OCI-LY7 (cell line): Measurements from ENCODE around the gene MICAL3. TPM values are rescaled to one million over a fixed set of nuclear protein-coding genes. Genes with fewer than 3 reads are reported as not detected.

Experiments
- BruUV-seq: library from RNA; stranded (reverse); fragments of 400-500 nt; replicated peaks from 2 replicates; lab custom pipeline; 2021; lab: Mats Ljungman, UMichigan
- CTCF ChIA-PET: fragments of 300-600 bp; sonication (Branson Sonifier 250); formaldehyde crosslinking; loops from one replicate; lab custom pipeline; 2022; ENCODE audit warnings: antibody characterized with exemption; ENCODE audit not compliant: unreplicated experiment; lab: Charles Lee
- POLR2A ChIA-PET: fragments of 300-600 bp; sonication (Branson Sonifier 250); formaldehyde crosslinking; loops from one replicate; lab custom pipeline; 2022; ENCODE audit warnings: antibody characterized with exemption; lab: Charles Lee
- DNase-seq: peaks from one replicate; pipeline ENCODE4 v3.0.0-alpha.2; 2015; ENCODE audit warnings: low spot score
- H2AFZ ChIP-seq: fragments of 200-600 bp; sonication (generic), shearing (Covaris generic); 2 replicates; pipeline ENCODE4 v1.6.1; 2014; ENCODE audit warnings: mild to moderate bottlenecking, antibody characterized with exemption, low read length, moderate library complexity
- H3K27ac ChIP-seq: fragments of 200-600 bp; sonication (generic); 2 replicates; pipeline ENCODE4 v1.5.1; 2014; ENCODE audit warnings: mixed run types, low read depth, mild to moderate bottlenecking, moderate library complexity, low read length, inconsistent platforms; ENCODE audit not compliant: poor library complexity, severe bottlenecking
- H3K36me3 ChIP-seq: fragments of 200-600 bp; sonication (generic); 2 replicates; pipeline ENCODE4 v1.6.1; 2014; ENCODE audit warnings: mild to moderate bottlenecking, antibody characterized with exemption, low read length, moderate library complexity, mixed read lengths; ENCODE audit not compliant: insufficient read depth
- H3K4me1 ChIP-seq: fragments of 200-600 bp; sonication (generic); 2 replicates; pipeline ENCODE4 v1.5.1; 2014; ENCODE audit warnings: mild to moderate bottlenecking, low read length; ENCODE audit not compliant: insufficient read depth, poor library complexity, severe bottlenecking
- H3K4me2 ChIP-seq: fragments of 200-600 bp; sonication (generic); 2 replicates; pipeline ENCODE4 v1.6.1; 2014; ENCODE audit warnings: mild to moderate bottlenecking, low read length
- H3K4me3 ChIP-seq: fragments of 200-600 bp; sonication (generic); 2 replicates; pipeline ENCODE4 v1.5.1; 2014; ENCODE audit warnings: mild to moderate bottlenecking, low read depth, low read length; ENCODE audit not compliant: poor library complexity, severe bottlenecking
- H3K79me2 ChIP-seq: fragments of 200-600 bp; sonication (generic); 2 replicates; pipeline ENCODE4 v1.6.1; 2016; ENCODE audit warnings: low read depth, mild to moderate bottlenecking, low read length, moderate library complexity, mixed read lengths; ENCODE audit not compliant: insufficient read depth
- H3K9me2 ChIP-seq: fragments of 200-600 bp; sonication (generic); 2 replicates; pipeline ENCODE4 v1.6.1; 2016; ENCODE audit warnings: mild to moderate bottlenecking, low read length, mixed read lengths; ENCODE audit not compliant: insufficient read depth
- H3K9me3 ChIP-seq: fragments of 200-600 bp; sonication (generic); 2 replicates; pipeline ENCODE4 v1.6.1; 2014; ENCODE audit warnings: mild to moderate bottlenecking, mixed run types, low read length, mixed read lengths
- H4K20me1 ChIP-seq: fragments of 200-600 bp; sonication (generic); 2 replicates; pipeline ENCODE4 v1.6.1; 2014; ENCODE audit warnings: mild to moderate bottlenecking, antibody characterized with exemption, low read length, moderate library complexity, mixed read lengths; ENCODE audit not compliant: insufficient read depth
- EZH2phosphoT487 ChIP-seq: fragments of 200-600 bp; sonication (generic); IDR thresholded peaks from 2 replicates; pipeline ENCODE4 v1.6.1; 2018; ENCODE audit warnings: low read depth, borderline replicate concordance, mild to moderate bottlenecking, mixed run types, antibody characterized with exemption, low read length, moderate library complexity, mixed read lengths
- intact Hi-C: fragments of 100-400 bp; cut with micrococcal nuclease; formaldehyde crosslinking; loops from one replicate; pipeline ENCODE4 v1.10.0; 2022; ENCODE audit not compliant: unreplicated experiment
- total RNA-seq, 2 experiments: library from RNA; depleted of rRNA in 1 of 2; stranded (reverse); fragments of >200 nt in 1 of 2; shearing (Covaris generic) in 1 of 2; gene quantifications; 2 replicates each; pipeline ENCODE4 v1.2.3, GENCODE V29; 2014 to 2022
- TF ChIP-seq, protein P1 (sequence below): fragments of 200-600 bp; sonication (generic); conservative IDR thresholded peaks from 2 replicates; pipeline ENCODE4 v1.5.1; 2014; ENCODE audit warnings: mild to moderate bottlenecking, antibody characterized with exemption, low read length, moderate library complexity, mixed read lengths

The MICAL3 gene
- total RNA-seq, 2 experiments from 2014 or later: 80.9 to 210 TPM

DNA sequence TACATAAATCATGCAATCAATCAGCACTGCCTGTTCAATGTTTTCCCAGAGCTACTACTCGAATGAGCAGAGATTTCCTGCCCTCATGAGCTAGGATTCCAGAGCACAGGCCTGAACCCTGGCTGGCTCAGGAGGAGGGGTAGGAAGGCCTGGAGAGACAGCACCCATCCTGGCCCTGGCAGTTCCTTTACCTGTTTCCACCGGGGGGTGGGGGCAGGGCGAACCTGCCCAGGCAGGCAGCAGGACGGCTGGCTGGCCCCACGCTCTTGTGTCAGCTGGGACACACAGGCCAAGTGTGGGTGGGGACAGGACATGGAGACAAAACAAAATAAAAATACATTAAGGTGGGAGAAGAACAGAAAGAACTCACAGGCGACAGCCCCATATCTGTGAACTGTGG is 140.3 kb downstream of the MICAL3 start:
- intact Hi-C loops: no loop called here
- Histone ChIP-seq H3K4me1 (no peaks in the 10 kb centered on the region), H3K9me3 (no peaks in the 10 kb centered on the region), H3K27ac (no peak overlapping the region), H3K36me3 (peaks cover 100% of the 10 kb centered on the region), H3K79me2 (no peaks in the 10 kb centered on the region), H3K4me3 (no peak overlapping the region), H3K9me2 (no peaks in the 10 kb centered on the region), H3K4me2 (no peak overlapping the region), H4K20me1 (no peaks in the 10 kb centered on the region), H2AFZ (no peak overlapping the region)
- no TSS peak for BruUV-seq
- TF ChIP-seq EZH2phosphoT487: no peak
- TF ChIP-seq, protein P1, sequence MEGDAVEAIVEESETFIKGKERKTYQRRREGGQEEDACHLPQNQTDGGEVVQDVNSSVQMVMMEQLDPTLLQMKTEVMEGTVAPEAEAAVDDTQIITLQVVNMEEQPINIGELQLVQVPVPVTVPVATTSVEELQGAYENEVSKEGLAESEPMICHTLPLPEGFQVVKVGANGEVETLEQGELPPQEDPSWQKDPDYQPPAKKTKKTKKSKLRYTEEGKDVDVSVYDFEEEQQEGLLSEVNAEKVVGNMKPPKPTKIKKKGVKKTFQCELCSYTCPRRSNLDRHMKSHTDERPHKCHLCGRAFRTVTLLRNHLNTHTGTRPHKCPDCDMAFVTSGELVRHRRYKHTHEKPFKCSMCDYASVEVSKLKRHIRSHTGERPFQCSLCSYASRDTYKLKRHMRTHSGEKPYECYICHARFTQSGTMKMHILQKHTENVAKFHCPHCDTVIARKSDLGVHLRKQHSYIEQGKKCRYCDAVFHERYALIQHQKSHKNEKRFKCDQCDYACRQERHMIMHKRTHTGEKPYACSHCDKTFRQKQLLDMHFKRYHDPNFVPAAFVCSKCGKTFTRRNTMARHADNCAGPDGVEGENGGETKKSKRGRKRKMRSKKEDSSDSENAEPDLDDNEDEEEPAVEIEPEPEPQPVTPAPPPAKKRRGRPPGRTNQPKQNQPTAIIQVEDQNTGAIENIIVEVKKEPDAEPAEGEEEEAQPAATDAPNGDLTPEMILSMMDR: no peak
- CTCF ChIA-PET: no interaction called here
- no peak for DNase-seq
- POLR2A ChIA-PET: no interaction called here

DNA sequence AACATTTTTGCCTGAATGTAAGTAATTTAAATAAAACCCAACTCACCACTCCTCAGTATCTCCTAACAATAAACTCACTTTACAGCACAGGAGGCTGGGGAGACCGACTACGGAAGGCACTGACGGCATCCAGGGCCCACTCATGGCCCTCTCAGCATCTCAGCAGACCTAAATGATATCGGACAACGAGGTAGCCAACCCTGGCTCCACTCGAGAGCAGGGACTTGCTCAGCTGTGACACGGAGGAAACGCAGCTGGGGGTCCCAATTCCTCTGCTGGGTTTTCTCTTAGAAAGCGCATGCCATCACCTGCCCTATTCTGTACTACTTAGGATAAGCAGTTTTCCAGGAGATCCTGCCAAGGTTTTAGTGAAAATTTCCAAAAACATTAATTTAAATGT is 141.0 kb downstream of the MICAL3 start:
- peaks cover 100% of the 10 kb centered on the region for H3K36me3 ChIP-seq
- no peak overlapping the region for H3K27ac ChIP-seq
- intact Hi-C loops: no loop called here
- H2AFZ ChIP-seq: no peak overlapping the region
- TF ChIP-seq, protein P1: no peak
- TF ChIP-seq EZH2phosphoT487: no peak
- no peaks in the 10 kb centered on the region for H3K9me2 ChIP-seq
- H3K79me2 ChIP-seq: no peaks in the 10 kb centered on the region
- H3K4me3 ChIP-seq: no peak overlapping the region
- POLR2A ChIA-PET: no interaction called here
- no TSS peak for BruUV-seq
- H4K20me1 ChIP-seq: no peaks in the 10 kb centered on the region
- CTCF ChIA-PET: no interaction called here
- no peak overlapping the region for H3K4me2 ChIP-seq
- DNase-seq: no peak
- no peaks in the 10 kb centered on the region for H3K4me1 ChIP-seq
- no peaks in the 10 kb centered on the region for H3K9me3 ChIP-seq

DNA sequence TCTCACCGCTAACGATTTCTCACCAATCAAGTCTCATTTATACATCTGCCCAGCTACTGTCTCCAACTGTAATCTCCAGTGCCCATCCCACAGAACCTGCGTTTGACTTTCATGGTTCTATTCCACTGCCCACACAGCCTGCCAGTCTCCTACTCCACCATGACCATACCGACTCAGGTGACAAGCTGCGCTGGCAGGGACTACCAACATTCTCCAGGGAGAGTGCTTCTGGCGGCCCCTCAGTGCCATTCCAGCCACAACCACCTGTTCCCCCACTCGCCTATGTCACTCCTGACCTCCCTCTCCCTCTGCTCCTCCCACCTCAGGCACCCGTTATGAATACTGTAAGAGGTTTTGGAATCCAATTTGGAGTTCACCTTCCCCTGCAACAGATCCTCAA is 141.6 kb downstream of the MICAL3 start:
- no peaks in the 10 kb centered on the region for H3K4me1 ChIP-seq
- H3K9me3 ChIP-seq: no peaks in the 10 kb centered on the region
- no peak overlapping the region for H3K4me2 ChIP-seq
- no peaks in the 10 kb centered on the region for H3K9me2 ChIP-seq
- H2AFZ ChIP-seq: no peak overlapping the region
- H3K79me2 ChIP-seq: no peaks in the 10 kb centered on the region
- CTCF ChIA-PET: no interaction called here
- H3K36me3 ChIP-seq: peaks cover 100% of the 10 kb centered on the region
- no TSS peak for BruUV-seq
- H3K4me3 ChIP-seq: no peak overlapping the region
- TF ChIP-seq, protein P1: no peak
- TF ChIP-seq EZH2phosphoT487: no peak
- H3K27ac ChIP-seq: no peak overlapping the region
- POLR2A ChIA-PET: no interaction called here
- intact Hi-C loops: no loop called here
- H4K20me1 ChIP-seq: no peaks in the 10 kb centered on the region
- DNase-seq: no peak
